Right lobe of liver (tissue), 4 donors: ENCODE results near the gene GGCT.

Source experiments
- CTCF ChIP-seq, 4 donors: fragments of 200-600 bp in 3 of 4; fragments of 450-650 bp in 1 of 4; IDR thresholded peaks; one replicate each; pipeline versions ENCODE4 v1.5.1 to v1.8.0; 2016 to 2022; ENCODE audit warnings: antibody characterized with exemption in 4 of 4, mild to moderate bottlenecking in 2 of 4
- POLR2A ChIP-seq: fragments of 450-650 bp; IDR thresholded peaks from one replicate; pipeline ENCODE4 v1.6.1; 2017; ENCODE audit warnings: antibody characterized with exemption, mild to moderate bottlenecking
- donor health status: DM: no; HTN: no; CAD: no.
- donor health status: DM: no; HTN: no; CAD: no.
- donor health status: DM: no; HTN: yes; CAD: no.

- TF ChIP-seq POLR2A (no peak), CTCF (IDR thresholded peaks at IDR 0.05) (no peak)
Observed at GRCh38 chr7:30526163-30526562, 21.5 kb upstream of the GGCT start.
